Measurements from ENCODE around the gene KMT5B. TPM values are rescaled to one million over a fixed set of nuclear protein-coding genes. Genes with fewer than 3 reads are reported as not detected.

Gene KMT5B
- polyA plus RNA-seq, 1 experiment: 17.2 TPM

GRCh38 chr11:68214173-68215086 lies 1.3 kb upstream of the KMT5B start:
- DNase-seq (ENCODE audit: low read depth, low spot score): no peak
- TF ChIP-seq, protein P1, sequence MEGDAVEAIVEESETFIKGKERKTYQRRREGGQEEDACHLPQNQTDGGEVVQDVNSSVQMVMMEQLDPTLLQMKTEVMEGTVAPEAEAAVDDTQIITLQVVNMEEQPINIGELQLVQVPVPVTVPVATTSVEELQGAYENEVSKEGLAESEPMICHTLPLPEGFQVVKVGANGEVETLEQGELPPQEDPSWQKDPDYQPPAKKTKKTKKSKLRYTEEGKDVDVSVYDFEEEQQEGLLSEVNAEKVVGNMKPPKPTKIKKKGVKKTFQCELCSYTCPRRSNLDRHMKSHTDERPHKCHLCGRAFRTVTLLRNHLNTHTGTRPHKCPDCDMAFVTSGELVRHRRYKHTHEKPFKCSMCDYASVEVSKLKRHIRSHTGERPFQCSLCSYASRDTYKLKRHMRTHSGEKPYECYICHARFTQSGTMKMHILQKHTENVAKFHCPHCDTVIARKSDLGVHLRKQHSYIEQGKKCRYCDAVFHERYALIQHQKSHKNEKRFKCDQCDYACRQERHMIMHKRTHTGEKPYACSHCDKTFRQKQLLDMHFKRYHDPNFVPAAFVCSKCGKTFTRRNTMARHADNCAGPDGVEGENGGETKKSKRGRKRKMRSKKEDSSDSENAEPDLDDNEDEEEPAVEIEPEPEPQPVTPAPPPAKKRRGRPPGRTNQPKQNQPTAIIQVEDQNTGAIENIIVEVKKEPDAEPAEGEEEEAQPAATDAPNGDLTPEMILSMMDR (IDR thresholded peaks at IDR 0.05; ENCODE audit: low read depth, low read length): no peak
- Histone ChIP-seq H3K4me3 (ENCODE audit: low read depth, low read length) (peak overlapping the region; percentile 69), H3K27ac (ENCODE audit: low read depth, low read length) (peak overlapping the region; percentile 78), H3K27me3 (ENCODE audit: control insufficient read depth, insufficient read depth, low read length) (peaks cover 16% of the 10 kb centered on the region), H3K9me3 (ENCODE audit: control insufficient read depth, insufficient read depth, low read length) (no peaks in the 10 kb centered on the region)
- ChIA-PET POLR2A (interaction anchor here (0.6 to 1.0 kb wide), 2 partner anchors 9 to 45 kb away, joined by 3 to 4 read pairs; no protein-coding TSS in a partner anchor), CTCF (no interaction called here)

DNA sequence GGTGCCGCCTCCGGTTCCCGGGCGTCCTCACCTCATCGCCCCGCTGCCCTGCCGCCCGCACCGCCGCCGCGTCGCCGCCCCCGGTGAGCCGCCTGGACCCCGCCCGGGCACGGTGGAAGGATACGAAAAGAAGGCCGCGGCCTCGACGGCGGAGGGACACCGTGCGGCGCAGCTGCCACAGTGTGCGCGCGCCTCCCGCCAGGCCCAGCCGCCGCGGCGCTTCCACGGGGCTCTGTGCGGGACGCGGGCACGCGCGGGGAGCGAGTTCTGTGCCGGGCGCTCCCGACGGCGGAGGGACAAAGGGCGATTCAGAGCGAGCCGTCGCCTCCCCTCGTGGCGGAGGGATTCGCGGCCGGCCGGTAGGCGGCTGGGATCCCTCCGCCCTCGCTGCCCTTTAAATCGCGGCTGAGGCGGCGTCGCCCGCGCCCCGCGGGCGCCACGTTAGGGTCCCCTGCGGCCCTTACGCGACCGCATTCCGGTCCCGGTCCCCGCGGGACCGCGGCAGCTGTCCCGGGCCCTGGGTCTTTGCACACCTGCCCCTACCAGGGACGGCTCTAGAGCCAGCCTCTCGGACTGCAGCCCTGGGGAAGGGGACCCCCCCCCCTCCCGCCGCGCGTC lies 568 bp upstream of the KMT5B start:
- Histone ChIP-seq H3K9me3 (ENCODE audit: control insufficient read depth, insufficient read depth, low read length) (no peaks in the 10 kb centered on the region), H3K27me3 (ENCODE audit: control insufficient read depth, insufficient read depth, low read length) (peaks cover 16% of the 10 kb centered on the region), H3K4me3 (ENCODE audit: low read depth, low read length) (peak overlapping the region; percentile 69), H3K27ac (ENCODE audit: low read depth, low read length) (peak overlapping the region; percentile 78)
- ChIA-PET CTCF (no interaction called here), POLR2A (interaction anchor here (1.0 kb wide), 1 partner anchor 46 kb away, joined by 3 read pairs; no protein-coding TSS in a partner anchor)
- DNase-seq (ENCODE audit: low read depth, low spot score): peak; percentile 94
- TF ChIP-seq, protein P1 (IDR thresholded peaks at IDR 0.05; ENCODE audit: low read depth, low read length): no peak; the same call in 1 of the 2 replicates

- peak; percentile 43 for DNase-seq (ENCODE audit: low read depth, low spot score)
- Histone ChIP-seq H3K27ac (ENCODE audit: low read depth, low read length) (no peak overlapping the region), H3K27me3 (ENCODE audit: control insufficient read depth, insufficient read depth, low read length) (peaks cover 10% of the 10 kb centered on the region), H3K4me3 (ENCODE audit: low read depth, low read length) (peak overlapping the region; percentile 72), H3K9me3 (ENCODE audit: control insufficient read depth, insufficient read depth, low read length) (no peaks in the 10 kb centered on the region)
- TF ChIP-seq, protein P1 (IDR thresholded peaks at IDR 0.05; ENCODE audit: low read depth, low read length): 0 out of 2 replicates have a peak, but pooled peaks have one; percentile 5
- POLR2A ChIA-PET: interaction anchor here (0.6 kb wide), 1 partner anchor 47 kb away, joined by 3 read pairs; no protein-coding TSS in a partner anchor
- CTCF ChIA-PET: interaction anchor here (1.0 kb wide), 1 partner anchor 21 kb away, joined by 3 read pairs; no protein-coding TSS in a partner anchor
Measured at GRCh38 chr11:68212421-68213134, 518 bp downstream of the KMT5B start.

DNA sequence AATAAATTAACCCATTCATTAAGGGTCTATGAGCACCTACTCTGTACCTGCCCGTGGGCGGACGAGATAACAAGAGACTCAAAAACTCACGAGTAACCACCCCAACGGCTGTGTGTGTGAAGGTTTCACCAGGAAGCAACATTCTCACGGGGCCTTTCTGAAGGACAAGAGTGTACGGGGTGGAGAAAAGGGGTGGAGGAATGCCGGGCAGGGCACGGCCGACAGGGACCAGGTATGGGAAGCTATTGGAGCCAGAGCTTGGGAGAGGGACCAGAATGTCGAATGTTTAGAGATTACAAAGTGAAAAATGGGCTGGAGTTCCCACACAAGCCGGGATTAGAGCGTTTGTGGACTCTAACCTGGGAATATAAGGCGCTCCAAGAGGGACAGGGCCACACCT lies 1.6 kb downstream of the KMT5B start:
- Histone ChIP-seq H3K27me3 (ENCODE audit: control insufficient read depth, insufficient read depth, low read length) (peaks cover 8% of the 10 kb centered on the region), H3K9me3 (ENCODE audit: control insufficient read depth, insufficient read depth, low read length) (no peaks in the 10 kb centered on the region), H3K4me3 (ENCODE audit: low read depth, low read length) (peak overlapping the region; percentile 72), H3K27ac (ENCODE audit: low read depth, low read length) (no peak overlapping the region)
- CTCF ChIA-PET: interaction anchor here (1.1 kb wide), 1 partner anchor 16 kb away, joined by 3 read pairs; no protein-coding TSS in a partner anchor
- DNase-seq (ENCODE audit: low read depth, low spot score): no peak
- TF ChIP-seq, protein P1 (IDR thresholded peaks at IDR 0.05; ENCODE audit: low read depth, low read length): no peak
- POLR2A ChIA-PET: no interaction called here

Measured in AG04450 (cell line).